Peyer's patch (tissue), 4 donors: ENCODE measurements around the gene DSG1.

Source experiments
- CTCF ChIP-seq, 6 experiments: fragments of 450-650 bp in 4 of 6; fragments of 200-600 bp in 2 of 6; sonication (generic) in 1 of 6; IDR thresholded peaks; one replicate each; pipeline ENCODE4 v1.5.1; 2017 to 2019; ENCODE audit warnings: antibody characterized with exemption in 6 of 6, mild to moderate bottlenecking in 3 of 6, moderate library complexity in 1 of 6
- POLR2A ChIP-seq, 2 donors: fragments of 450-650 bp; IDR thresholded peaks; one replicate each; pipeline ENCODE4 v1.5.1; 2017; ENCODE audit warnings: antibody characterized with exemption in 2 of 2, mild to moderate bottlenecking in 2 of 2, moderate library complexity in 2 of 2

GRCh38 chr18:31396796-31397612 is 79.0 kb downstream of the DSG1 start:
- peak in 1 of 2 donors; percentile 32 for TF ChIP-seq POLR2A (IDR thresholded peaks at IDR 0.05)
- TF ChIP-seq CTCF (IDR thresholded peaks at IDR 0.05): peak in 3 of 6 experiments; percentile 31 to 48 (median 42)
